GM18526 (cell line): ENCODE data around the gene C2CD4C.

Source experiments
- POLR2A ChIP-seq: IDR thresholded peaks from 3 replicates; pipeline ENCODE4 v1.6.1; 2011; ENCODE audit not compliant: insufficient read length; ENCODE audit errors: extremely low read depth

C2CD4C gene

GRCh38 chr19:395467-395866, 13.5 kb downstream of the C2CD4C start:
- no peak for TF ChIP-seq POLR2A

GRCh38 chr19:392375-392970, 16.5 kb downstream of the C2CD4C start:
- no peak for TF ChIP-seq POLR2A

- no peak for TF ChIP-seq POLR2A
Observed at GRCh38 chr19:391726-392374, 17.1 kb downstream of the C2CD4C start.

GRCh38 chr19:391207-391557, 17.8 kb downstream of the C2CD4C start:
- no peak for TF ChIP-seq POLR2A

GRCh38 chr19:390386-391206, 18.4 kb downstream of the C2CD4C start:
- TF ChIP-seq POLR2A: no peak

GRCh38 chr19:389935-390289, 19.0 kb downstream of the C2CD4C start:
- TF ChIP-seq POLR2A: no peak

- TF ChIP-seq POLR2A: no peak
Observed at GRCh38 chr19:389255-389934, 19.6 kb downstream of the C2CD4C start.

GRCh38 chr19:388691-389090, 20.3 kb downstream of the C2CD4C start:
- TF ChIP-seq POLR2A: no peak

GRCh38 chr19:387777-388176, 21.2 kb downstream of the C2CD4C start:
- TF ChIP-seq POLR2A: no peak

GRCh38 chr19:384799-385169, 24.2 kb downstream of the C2CD4C start:
- TF ChIP-seq POLR2A: no peak

- no peak for TF ChIP-seq POLR2A
Observed at GRCh38 chr19:383922-384798, 24.8 kb downstream of the C2CD4C start.

- TF ChIP-seq POLR2A: no peak
Observed at GRCh38 chr19:383040-383439, 25.9 kb downstream of the C2CD4C start.

GRCh38 chr19:379796-380195, 29.2 kb downstream of the C2CD4C start:
- TF ChIP-seq POLR2A: no peak

- TF ChIP-seq POLR2A: no peak
Observed at GRCh38 chr19:378706-379105, 30.2 kb downstream of the C2CD4C start.
